Lower leg skin (tissue), 3 donors: Measurements from ENCODE around the gene NFAT5.

Experiments
- POLR2A ChIP-seq, 2 donors: fragments of 450-650 bp; IDR thresholded peaks; one replicate each; pipeline ENCODE4 v1.6.1; 2016 to 2017; ENCODE audit warnings: antibody characterized with exemption in 2 of 2, mild to moderate bottlenecking in 1 of 2, moderate library complexity in 1 of 2
- TF ChIP-seq, protein P1 (sequence below), 3 donors: fragments of 450-650 bp; IDR thresholded peaks; one replicate each; pipeline ENCODE4 v1.5.1; 2016; ENCODE audit warnings: antibody characterized with exemption in 3 of 3, mild to moderate bottlenecking in 3 of 3, moderate library complexity in 2 of 3

DNA sequence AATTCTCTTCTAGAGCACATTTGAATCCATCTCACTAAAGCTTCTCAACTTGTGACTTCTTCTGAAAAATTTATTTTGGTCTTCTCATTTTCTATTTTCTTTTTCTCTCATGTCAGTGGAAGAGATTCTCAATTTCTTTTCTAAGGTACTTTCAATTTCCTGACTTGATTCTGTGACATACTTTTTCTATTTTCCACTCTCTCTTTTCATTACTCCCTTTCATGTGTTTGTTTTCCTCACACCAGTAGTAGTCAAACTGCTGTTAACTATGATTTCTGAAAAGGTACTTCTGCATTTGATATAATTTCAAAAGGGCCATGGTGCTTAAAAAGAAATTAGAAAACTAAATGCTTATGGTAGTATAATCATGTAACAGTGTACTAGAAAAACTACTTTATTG, 41.9 kb downstream of the NFAT5 start:
- TF ChIP-seq, protein P1, sequence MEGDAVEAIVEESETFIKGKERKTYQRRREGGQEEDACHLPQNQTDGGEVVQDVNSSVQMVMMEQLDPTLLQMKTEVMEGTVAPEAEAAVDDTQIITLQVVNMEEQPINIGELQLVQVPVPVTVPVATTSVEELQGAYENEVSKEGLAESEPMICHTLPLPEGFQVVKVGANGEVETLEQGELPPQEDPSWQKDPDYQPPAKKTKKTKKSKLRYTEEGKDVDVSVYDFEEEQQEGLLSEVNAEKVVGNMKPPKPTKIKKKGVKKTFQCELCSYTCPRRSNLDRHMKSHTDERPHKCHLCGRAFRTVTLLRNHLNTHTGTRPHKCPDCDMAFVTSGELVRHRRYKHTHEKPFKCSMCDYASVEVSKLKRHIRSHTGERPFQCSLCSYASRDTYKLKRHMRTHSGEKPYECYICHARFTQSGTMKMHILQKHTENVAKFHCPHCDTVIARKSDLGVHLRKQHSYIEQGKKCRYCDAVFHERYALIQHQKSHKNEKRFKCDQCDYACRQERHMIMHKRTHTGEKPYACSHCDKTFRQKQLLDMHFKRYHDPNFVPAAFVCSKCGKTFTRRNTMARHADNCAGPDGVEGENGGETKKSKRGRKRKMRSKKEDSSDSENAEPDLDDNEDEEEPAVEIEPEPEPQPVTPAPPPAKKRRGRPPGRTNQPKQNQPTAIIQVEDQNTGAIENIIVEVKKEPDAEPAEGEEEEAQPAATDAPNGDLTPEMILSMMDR (IDR thresholded peaks at IDR 0.05), result no peak
- no peak for TF ChIP-seq POLR2A (IDR thresholded peaks at IDR 0.05)
